ENCODE data around the gene ERG. TPM values are rescaled to one million over a fixed set of nuclear protein-coding genes. Genes with fewer than 3 reads are reported as not detected.

Gene ERG
- total and polyA plus RNA-seq, 9 of the 15 experiments (the other 6 are each of a cell fraction or from before 2014, with no cell fraction given) = 0.06 TPM; not detected in 8

DNA sequence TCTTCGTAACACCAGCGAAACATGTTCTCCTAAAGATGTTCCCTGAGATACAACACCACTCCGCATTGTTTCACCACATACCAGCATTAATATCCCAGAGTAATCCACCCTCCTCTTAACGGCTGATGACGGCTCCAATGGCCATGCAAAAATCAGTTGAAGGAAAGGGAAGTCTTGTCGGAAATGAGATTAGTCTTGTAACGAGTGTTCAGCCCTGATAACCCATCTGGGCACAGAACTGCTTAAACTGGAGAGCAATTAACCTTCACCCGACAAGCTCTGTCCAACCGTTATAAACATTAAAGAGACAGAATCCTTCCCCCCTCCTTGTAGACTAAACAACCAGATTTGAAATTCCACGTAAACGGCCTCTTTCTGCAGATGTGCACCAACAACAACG lies 21.9 kb downstream of the ERG start (continued):
- TF ChIP-seq, protein P1, sequence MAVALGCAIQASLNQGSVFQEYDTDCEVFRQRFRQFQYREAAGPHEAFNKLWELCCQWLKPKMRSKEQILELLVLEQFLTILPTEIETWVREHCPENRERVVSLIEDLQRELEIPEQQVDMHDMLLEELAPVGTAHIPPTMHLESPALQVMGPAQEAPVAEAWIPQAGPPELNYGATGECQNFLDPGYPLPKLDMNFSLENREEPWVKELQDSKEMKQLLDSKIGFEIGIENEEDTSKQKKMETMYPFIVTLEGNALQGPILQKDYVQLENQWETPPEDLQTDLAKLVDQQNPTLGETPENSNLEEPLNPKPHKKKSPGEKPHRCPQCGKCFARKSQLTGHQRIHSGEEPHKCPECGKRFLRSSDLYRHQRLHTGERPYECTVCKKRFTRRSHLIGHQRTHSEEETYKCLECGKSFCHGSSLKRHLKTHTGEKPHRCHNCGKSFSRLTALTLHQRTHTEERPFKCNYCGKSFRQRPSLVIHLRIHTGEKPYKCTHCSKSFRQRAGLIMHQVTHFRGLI (CRISPR knock-in tag; IDR thresholded peaks at IDR 0.05) = peak; percentile 71; the same call in 1 of the 2 replicates
- no peak for TF ChIP-seq KLF6 (CRISPR knock-in tag; IDR thresholded peaks at IDR 0.05; ENCODE audit: borderline replicate concordance)
- TF ChIP-seq, protein P2, sequence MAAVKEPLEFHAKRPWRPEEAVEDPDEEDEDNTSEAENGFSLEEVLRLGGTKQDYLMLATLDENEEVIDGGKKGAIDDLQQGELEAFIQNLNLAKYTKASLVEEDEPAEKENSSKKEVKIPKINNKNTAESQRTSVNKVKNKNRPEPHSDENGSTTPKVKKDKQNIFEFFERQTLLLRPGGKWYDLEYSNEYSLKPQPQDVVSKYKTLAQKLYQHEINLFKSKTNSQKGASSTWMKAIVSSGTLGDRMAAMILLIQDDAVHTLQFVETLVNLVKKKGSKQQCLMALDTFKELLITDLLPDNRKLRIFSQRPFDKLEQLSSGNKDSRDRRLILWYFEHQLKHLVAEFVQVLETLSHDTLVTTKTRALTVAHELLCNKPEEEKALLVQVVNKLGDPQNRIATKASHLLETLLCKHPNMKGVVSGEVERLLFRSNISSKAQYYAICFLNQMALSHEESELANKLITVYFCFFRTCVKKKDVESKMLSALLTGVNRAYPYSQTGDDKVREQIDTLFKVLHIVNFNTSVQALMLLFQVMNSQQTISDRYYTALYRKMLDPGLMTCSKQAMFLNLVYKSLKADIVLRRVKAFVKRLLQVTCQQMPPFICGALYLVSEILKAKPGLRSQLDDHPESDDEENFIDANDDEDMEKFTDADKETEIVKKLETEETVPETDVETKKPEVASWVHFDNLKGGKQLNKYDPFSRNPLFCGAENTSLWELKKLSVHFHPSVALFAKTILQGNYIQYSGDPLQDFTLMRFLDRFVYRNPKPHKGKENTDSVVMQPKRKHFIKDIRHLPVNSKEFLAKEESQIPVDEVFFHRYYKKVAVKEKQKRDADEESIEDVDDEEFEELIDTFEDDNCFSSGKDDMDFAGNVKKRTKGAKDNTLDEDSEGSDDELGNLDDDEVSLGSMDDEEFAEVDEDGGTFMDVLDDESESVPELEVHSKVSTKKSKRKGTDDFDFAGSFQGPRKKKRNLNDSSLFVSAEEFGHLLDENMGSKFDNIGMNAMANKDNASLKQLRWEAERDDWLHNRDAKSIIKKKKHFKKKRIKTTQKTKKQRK (IDR thresholded peaks at IDR 0.05; ENCODE audit: borderline replicate concordance, low read depth, low read length) = no peak
- TF ChIP-seq, protein P3, sequence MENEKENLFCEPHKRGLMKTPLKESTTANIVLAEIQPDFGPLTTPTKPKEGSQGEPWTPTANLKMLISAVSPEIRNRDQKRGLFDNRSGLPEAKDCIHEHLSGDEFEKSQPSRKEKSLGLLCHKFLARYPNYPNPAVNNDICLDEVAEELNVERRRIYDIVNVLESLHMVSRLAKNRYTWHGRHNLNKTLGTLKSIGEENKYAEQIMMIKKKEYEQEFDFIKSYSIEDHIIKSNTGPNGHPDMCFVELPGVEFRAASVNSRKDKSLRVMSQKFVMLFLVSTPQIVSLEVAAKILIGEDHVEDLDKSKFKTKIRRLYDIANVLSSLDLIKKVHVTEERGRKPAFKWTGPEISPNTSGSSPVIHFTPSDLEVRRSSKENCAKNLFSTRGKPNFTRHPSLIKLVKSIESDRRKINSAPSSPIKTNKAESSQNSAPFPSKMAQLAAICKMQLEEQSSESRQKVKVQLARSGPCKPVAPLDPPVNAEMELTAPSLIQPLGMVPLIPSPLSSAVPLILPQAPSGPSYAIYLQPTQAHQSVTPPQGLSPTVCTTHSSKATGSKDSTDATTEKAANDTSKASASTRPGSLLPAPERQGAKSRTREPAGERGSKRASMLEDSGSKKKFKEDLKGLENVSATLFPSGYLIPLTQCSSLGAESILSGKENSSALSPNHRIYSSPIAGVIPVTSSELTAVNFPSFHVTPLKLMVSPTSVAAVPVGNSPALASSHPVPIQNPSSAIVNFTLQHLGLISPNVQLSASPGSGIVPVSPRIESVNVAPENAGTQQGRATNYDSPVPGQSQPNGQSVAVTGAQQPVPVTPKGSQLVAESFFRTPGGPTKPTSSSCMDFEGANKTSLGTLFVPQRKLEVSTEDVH (IDR thresholded peaks at IDR 0.05; ENCODE audit: low read depth, partially characterized antibody) = no peak
- TF ChIP-seq HOXB6 (CRISPR knock-in tag; IDR thresholded peaks at IDR 0.05; ENCODE audit: borderline replicate concordance) = no peak
- TF ChIP-seq, protein P4, sequence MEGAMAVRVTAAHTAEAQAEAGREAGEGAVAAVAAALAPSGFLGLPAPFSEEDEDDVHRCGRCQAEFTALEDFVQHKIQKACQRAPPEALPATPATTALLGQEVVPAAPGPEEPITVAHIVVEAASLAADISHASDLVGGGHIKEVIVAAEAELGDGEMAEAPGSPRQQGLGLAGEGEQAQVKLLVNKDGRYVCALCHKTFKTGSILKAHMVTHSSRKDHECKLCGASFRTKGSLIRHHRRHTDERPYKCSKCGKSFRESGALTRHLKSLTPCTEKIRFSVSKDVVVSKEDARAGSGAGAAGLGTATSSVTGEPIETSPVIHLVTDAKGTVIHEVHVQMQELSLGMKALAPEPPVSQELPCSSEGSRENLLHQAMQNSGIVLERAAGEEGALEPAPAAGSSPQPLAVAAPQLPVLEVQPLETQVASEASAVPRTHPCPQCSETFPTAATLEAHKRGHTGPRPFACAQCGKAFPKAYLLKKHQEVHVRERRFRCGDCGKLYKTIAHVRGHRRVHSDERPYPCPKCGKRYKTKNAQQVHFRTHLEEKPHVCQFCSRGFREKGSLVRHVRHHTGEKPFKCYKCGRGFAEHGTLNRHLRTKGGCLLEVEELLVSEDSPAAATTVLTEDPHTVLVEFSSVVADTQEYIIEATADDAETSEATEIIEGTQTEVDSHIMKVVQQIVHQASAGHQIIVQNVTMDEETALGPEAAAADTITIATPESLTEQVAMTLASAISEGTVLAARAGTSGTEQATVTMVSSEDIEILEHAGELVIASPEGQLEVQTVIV (CRISPR knock-in tag; IDR thresholded peaks at IDR 0.05; ENCODE audit: borderline replicate concordance) = no peak
- no peak for TF ChIP-seq NFXL1 (CRISPR knock-in tag; IDR thresholded peaks at IDR 0.05)
- peak; percentile 78 for TF ChIP-seq CXXC5 (CRISPR knock-in tag; IDR thresholded peaks at IDR 0.05)
- TF ChIP-seq, protein P5, sequence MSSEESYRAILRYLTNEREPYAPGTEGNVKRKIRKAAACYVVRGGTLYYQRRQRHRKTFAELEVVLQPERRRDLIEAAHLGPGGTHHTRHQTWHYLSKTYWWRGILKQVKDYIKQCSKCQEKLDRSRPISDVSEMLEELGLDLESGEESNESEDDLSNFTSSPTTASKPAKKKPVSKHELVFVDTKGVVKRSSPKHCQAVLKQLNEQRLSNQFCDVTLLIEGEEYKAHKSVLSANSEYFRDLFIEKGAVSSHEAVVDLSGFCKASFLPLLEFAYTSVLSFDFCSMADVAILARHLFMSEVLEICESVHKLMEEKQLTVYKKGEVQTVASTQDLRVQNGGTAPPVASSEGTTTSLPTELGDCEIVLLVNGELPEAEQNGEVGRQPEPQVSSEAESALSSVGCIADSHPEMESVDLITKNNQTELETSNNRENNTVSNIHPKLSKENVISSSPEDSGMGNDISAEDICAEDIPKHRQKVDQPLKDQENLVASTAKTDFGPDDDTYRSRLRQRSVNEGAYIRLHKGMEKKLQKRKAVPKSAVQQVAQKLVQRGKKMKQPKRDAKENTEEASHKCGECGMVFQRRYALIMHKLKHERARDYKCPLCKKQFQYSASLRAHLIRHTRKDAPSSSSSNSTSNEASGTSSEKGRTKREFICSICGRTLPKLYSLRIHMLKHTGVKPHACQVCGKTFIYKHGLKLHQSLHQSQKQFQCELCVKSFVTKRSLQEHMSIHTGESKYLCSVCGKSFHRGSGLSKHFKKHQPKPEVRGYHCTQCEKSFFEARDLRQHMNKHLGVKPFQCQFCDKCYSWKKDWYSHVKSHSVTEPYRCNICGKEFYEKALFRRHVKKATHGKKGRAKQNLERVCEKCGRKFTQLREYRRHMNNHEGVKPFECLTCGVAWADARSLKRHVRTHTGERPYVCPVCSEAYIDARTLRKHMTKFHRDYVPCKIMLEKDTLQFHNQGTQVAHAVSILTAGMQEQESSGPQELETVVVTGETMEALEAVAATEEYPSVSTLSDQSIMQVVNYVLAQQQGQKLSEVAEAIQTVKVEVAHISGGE (CRISPR knock-in tag; IDR thresholded peaks at IDR 0.05) = 0 out of 6 replicates have a peak, but pooled peaks of 1 of the 3 experiments have one; percentile 48
- TF ChIP-seq ZKSCAN1 (IDR thresholded peaks at IDR 0.05; ENCODE audit: low read depth, low read length) = no peak
- peak; percentile 96 for TF ChIP-seq ZNF766 (CRISPR knock-in tag; conservative IDR thresholded peaks at IDR 0.05)
- no peak for TF ChIP-seq FOS (IDR thresholded peaks at IDR 0.05; ENCODE audit: extremely low read depth, insufficient read length)
- TF ChIP-seq BRCA1 (IDR thresholded peaks at IDR 0.05) = no peak
- TF ChIP-seq BRCA1 (CRISPR knock-in tag; IDR thresholded peaks at IDR 0.05) = no peak
